CD4-positive, alpha-beta T cell treated with Interleukin-1 beta for 1 hour (primary cell): ENCODE measurements around the gene RNASE2.
"Not testable (repeated sequence)": the region's sequence is repeated elsewhere in the genome, so short reads cannot be mapped to it uniquely, and the experiment has no call there.

Experiments used
- DNase-seq, 2 donors: peaks; one replicate each; pipeline ENCODE4 v3.0.0-alpha.2; 2020 to 2022

Gene RNASE2

GRCh38 chr14:20954736-20955537, at the start of gene RNASE2:
Gene RNASE2 (plus strand): TSS chr14:20955487. CDS start chr14:20955772, 285 bp downstream.
- DNase-seq: not testable (repeated sequence)

GRCh38 chr14:20905676-20906075, 49.6 kb upstream of the RNASE2 start:
- DNase-seq: no peak

GRCh38 chr14:20907214-20907613, 48.1 kb upstream of the RNASE2 start:
- no peak for DNase-seq

- DNase-seq: not testable (repeated sequence)
Observed at GRCh38 chr14:20910822-20911221, 44.5 kb upstream of the RNASE2 start.

- peak in 1 of 2 donors; percentile 11 for DNase-seq
Observed at GRCh38 chr14:20919038-20919756, 36.1 kb upstream of the RNASE2 start.

GRCh38 chr14:20923766-20924297, 31.5 kb upstream of the RNASE2 start:
- not testable (repeated sequence) for DNase-seq

- DNase-seq: no peak
Observed at GRCh38 chr14:20934148-20934762, 21.0 kb upstream of the RNASE2 start.

- no peak for DNase-seq
Observed at GRCh38 chr14:20935303-20935984, 19.8 kb upstream of the RNASE2 start.

GRCh38 chr14:20945146-20945545, 10.1 kb upstream of the RNASE2 start:
- peak in 1 of 2 donors; percentile 29 for DNase-seq

GRCh38 chr14:20946707-20947106, 8.6 kb upstream of the RNASE2 start:
- DNase-seq: not testable (repeated sequence)

- DNase-seq: peak in 1 of 2 donors; percentile 11
Observed at GRCh38 chr14:20955538-20955873, 219 bp downstream of the RNASE2 start.

GRCh38 chr14:20956376-20956976, 1.2 kb downstream of the RNASE2 start:
- DNase-seq: no peak

- not testable (repeated sequence) for DNase-seq
Observed at GRCh38 chr14:20958946-20959345, 3.7 kb downstream of the RNASE2 start.

- DNase-seq: no peak
Observed at GRCh38 chr14:20969336-20969735, 14.0 kb downstream of the RNASE2 start.

- no peak for DNase-seq
Observed at GRCh38 chr14:20970647-20970982, 15.3 kb downstream of the RNASE2 start.

- DNase-seq: peak; percentile 80 to 82
Observed at GRCh38 chr14:20970983-20971704, 15.9 kb downstream of the RNASE2 start.

GRCh38 chr14:20971705-20972021, 16.4 kb downstream of the RNASE2 start:
- DNase-seq: no peak

- DNase-seq: no peak
Observed at GRCh38 chr14:20973501-20973900, 18.2 kb downstream of the RNASE2 start.

- DNase-seq: no peak
Observed at GRCh38 chr14:20976291-20976690, 21.0 kb downstream of the RNASE2 start.

GRCh38 chr14:20978687-20979086, 23.4 kb downstream of the RNASE2 start:
- DNase-seq: no peak

GRCh38 chr14:20980906-20981305, 25.6 kb downstream of the RNASE2 start:
- DNase-seq: no peak
